ENCODE data around the gene NKAIN2.

DNA sequence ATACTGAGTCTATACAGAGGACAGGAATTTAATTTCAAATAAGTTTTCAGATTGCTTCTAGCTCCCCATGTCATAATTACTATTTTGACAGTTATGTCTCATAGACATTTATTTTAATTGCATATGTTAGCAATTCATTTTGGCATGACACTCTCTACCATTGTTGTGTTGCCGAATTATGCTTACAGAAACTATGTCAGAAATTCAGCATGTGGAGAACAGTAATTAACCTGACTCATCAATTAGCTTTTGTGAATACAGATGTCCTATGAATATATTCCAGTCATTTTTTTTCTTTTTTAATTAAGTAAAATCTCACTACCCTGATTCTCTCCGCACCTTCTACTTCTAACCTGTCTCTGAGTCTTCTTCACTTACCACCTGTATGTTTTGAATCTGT, 105.1 kb downstream of the NKAIN2 start:
- TF ChIP-seq POLR2AphosphoS5 (IDR thresholded peaks at IDR 0.05) (no peak), CTCF (IDR thresholded peaks at IDR 0.05) (no peak)

Data from sigmoid colon (tissue), 4 donors.